ENCODE data around the gene MANBA. TPM values are rescaled to one million over a fixed set of nuclear protein-coding genes. Genes with fewer than 3 reads are reported as not detected.

MANBA gene
- total RNA-seq, 1 experiment from 2014 or later, result 21.4 TPM

DNA sequence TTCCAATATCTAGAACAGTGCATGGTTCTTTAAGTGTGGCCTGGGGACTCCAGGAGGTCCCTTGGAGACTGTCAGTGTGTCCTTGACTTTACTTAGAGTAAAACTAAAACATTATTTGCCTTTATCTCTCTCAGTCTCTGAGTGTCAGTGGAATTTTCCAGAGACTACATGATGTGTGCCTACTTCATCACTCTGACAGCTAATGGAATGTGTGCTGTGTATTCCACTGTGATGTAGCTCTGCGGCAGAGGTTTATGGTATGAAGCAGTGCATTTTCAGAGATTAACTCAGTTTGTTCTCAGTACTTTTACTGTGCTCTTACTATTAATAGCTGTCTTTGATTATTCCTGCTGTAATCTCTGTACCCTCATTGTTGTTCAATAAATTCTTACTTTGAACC is 85.6 kb downstream of the MANBA start:
- WGBS (ENCODE audit: extremely low coverage, insufficient read length, low lambda C conversion rate), result no CpG with 5 or more reads among the region's 1 CpG
- no peak overlapping the region for H3K27ac ChIP-seq (ENCODE audit: insufficient read length, low read depth, low read length)
- no peak overlapping the region for H3K27ac Mint-ChIP-seq
- H4K91ac ChIP-seq (ENCODE audit: insufficient read length, low read depth, low read length), result no peak overlapping the region
- H3K9me3 Mint-ChIP-seq, result peaks cover 0 to 8% of the 10 kb centered on the region in 2 experiments; a peak in 4 of 5 replicates
- no peak overlapping the region for H3T11ph ChIP-seq (ENCODE audit: low read length)
- H3K4me3 Mint-ChIP-seq, result no peak overlapping the region
- H2BK12ac ChIP-seq (ENCODE audit: insufficient read length, low read depth, low read length), result no peak overlapping the region
- H4K5ac ChIP-seq (ENCODE audit: insufficient read length, low read depth, low read length), result no peak overlapping the region
- TF ChIP-seq, protein P1, sequence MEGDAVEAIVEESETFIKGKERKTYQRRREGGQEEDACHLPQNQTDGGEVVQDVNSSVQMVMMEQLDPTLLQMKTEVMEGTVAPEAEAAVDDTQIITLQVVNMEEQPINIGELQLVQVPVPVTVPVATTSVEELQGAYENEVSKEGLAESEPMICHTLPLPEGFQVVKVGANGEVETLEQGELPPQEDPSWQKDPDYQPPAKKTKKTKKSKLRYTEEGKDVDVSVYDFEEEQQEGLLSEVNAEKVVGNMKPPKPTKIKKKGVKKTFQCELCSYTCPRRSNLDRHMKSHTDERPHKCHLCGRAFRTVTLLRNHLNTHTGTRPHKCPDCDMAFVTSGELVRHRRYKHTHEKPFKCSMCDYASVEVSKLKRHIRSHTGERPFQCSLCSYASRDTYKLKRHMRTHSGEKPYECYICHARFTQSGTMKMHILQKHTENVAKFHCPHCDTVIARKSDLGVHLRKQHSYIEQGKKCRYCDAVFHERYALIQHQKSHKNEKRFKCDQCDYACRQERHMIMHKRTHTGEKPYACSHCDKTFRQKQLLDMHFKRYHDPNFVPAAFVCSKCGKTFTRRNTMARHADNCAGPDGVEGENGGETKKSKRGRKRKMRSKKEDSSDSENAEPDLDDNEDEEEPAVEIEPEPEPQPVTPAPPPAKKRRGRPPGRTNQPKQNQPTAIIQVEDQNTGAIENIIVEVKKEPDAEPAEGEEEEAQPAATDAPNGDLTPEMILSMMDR (conservative IDR thresholded peaks at IDR 0.05), result no peak
- no peak overlapping the region for H2BK120ac ChIP-seq (ENCODE audit: low read depth, low read length, poor library complexity, severe bottlenecking)
- no peaks in the 10 kb centered on the region for H3K23me2 ChIP-seq (ENCODE audit: insufficient read length, low read depth, low read length, poor library complexity, severe bottlenecking)
- no peak overlapping the region for H4K8ac ChIP-seq (replicated peaks; ENCODE audit: insufficient read length, low read depth, low read length)
- no peak overlapping the region for H2AK5ac ChIP-seq (ENCODE audit: insufficient read length, low read length)
- no peak overlapping the region for H3K4ac ChIP-seq (ENCODE audit: low read depth, low read length)
- no peak for DNase-seq
- no peak overlapping the region for H3K56ac ChIP-seq (ENCODE audit: insufficient read length, low read depth, low read length)
- no peak overlapping the region for H3K14ac ChIP-seq (ENCODE audit: insufficient read depth, low read length)
- H2BK15ac ChIP-seq (ENCODE audit: low read depth, low read length), result no peak overlapping the region
- no peak overlapping the region for H2AFZ ChIP-seq (ENCODE audit: low read length)
- no peaks in the 10 kb centered on the region for H4K20me1 ChIP-seq (ENCODE audit: control insufficient read depth, insufficient read depth, insufficient read length)
- no peak overlapping the region for H3K9ac ChIP-seq (ENCODE audit: extremely low read depth, insufficient read length, low read length)
- H3K27me3 Mint-ChIP-seq (ENCODE audit: low read depth), result no peaks in the 10 kb centered on the region
- no peak overlapping the region for H3K23ac ChIP-seq (ENCODE audit: insufficient read length, low read depth, low read length)
- H3K36me3 Mint-ChIP-seq (ENCODE audit: insufficient read depth in 1 of 3, low read depth in 3 of 3), result peaks cover 13 to 16% (median 13%) of the 10 kb centered on the region in 3 experiments
- H3K18ac ChIP-seq (ENCODE audit: insufficient read length, low read depth, low read length), result no peak overlapping the region
- H3K4me1 ChIP-seq (ENCODE audit: insufficient read depth, low read length), result no peaks in the 10 kb centered on the region; the same call in 1 of the 2 replicates
- H2BK5ac ChIP-seq (ENCODE audit: insufficient read length, low read length), result no peak overlapping the region
- no peaks in the 10 kb centered on the region for H3K27me3 ChIP-seq (ENCODE audit: insufficient read depth, low read length)
- H3K4me1 Mint-ChIP-seq, result peaks cover 0 to 2% of the 10 kb centered on the region in 2 experiments; a peak in 2 of 4 replicates
- H3K9me3 ChIP-seq (ENCODE audit: control insufficient read depth, low read depth, low read length), result no peaks in the 10 kb centered on the region
- H2BK20ac ChIP-seq (ENCODE audit: low read depth, low read length, poor library complexity, severe bottlenecking), result no peak overlapping the region
- no peaks in the 10 kb centered on the region for H3K79me2 ChIP-seq (ENCODE audit: insufficient read depth, low read length)
- H3K4me2 ChIP-seq (ENCODE audit: insufficient read depth, insufficient read length, low read length), result no peak overlapping the region
- H3K79me1 ChIP-seq (ENCODE audit: insufficient read depth, low read depth, low read length, poor library complexity, severe bottlenecking), result no peaks in the 10 kb centered on the region
